Stimulated activated CD8-positive, alpha-beta memory T cell treated with anti-CD3 and anti-CD28 coated beads, Interleukin-7, amount 100 ng/mL, for 48 hours (primary cell): Measurements from ENCODE around the gene STON1.
"Not testable (repeated sequence)": the region's sequence is repeated elsewhere in the genome, so short reads cannot be mapped to it uniquely, and the experiment has no call there.

Experiments used
- DNase-seq, 2 donors: peaks; one replicate each; pipeline ENCODE4 v3.0.0-alpha.2; 2020; ENCODE audit warnings: low read depth in 1 of 2; ENCODE audit errors: extremely low read depth in 1 of 2

STON1 gene

GRCh38 chr2:48568547-48568946 lies 38.6 kb downstream of the STON1 start:
- no peak for DNase-seq

GRCh38 chr2:48569433-48569832 lies 39.5 kb downstream of the STON1 start:
- DNase-seq: no peak

- no peak for DNase-seq
These were observed 42.9 kb downstream of the STON1 start for GRCh38 chr2:48572816-48573215.

GRCh38 chr2:48574353-48575287 lies 44.7 kb downstream of the STON1 start:
- DNase-seq: no peak

- DNase-seq: no peak
These were observed 48.4 kb downstream of the STON1 start for GRCh38 chr2:48578313-48578712.

- no peak for DNase-seq
These were observed 54.0 kb downstream of the STON1 start for GRCh38 chr2:48583961-48584360.

- DNase-seq: no peak
These were observed 54.6 kb downstream of the STON1 start for GRCh38 chr2:48584551-48584950.

- no peak for DNase-seq
These were observed 56.5 kb downstream of the STON1 start for GRCh38 chr2:48586433-48586832.

- DNase-seq: no peak
These were observed 57.6 kb downstream of the STON1 start for GRCh38 chr2:48587560-48587959.

GRCh38 chr2:48587961-48588360 lies 58.0 kb downstream of the STON1 start:
- DNase-seq: no peak

GRCh38 chr2:48588745-48589144 lies 58.8 kb downstream of the STON1 start:
- no peak for DNase-seq

GRCh38 chr2:48589170-48589767 lies 59.3 kb downstream of the STON1 start:
- DNase-seq: no peak

- DNase-seq: no peak
These were observed 60.1 kb downstream of the STON1 start for GRCh38 chr2:48590017-48590416.

GRCh38 chr2:48592067-48592466 lies 62.1 kb downstream of the STON1 start:
- no peak for DNase-seq

GRCh38 chr2:48596751-48597150 lies 66.8 kb downstream of the STON1 start:
- not testable (repeated sequence) for DNase-seq

GRCh38 chr2:48597492-48597891 lies 67.5 kb downstream of the STON1 start:
- no peak for DNase-seq

GRCh38 chr2:48600204-48600813 lies 70.4 kb downstream of the STON1 start:
- no peak for DNase-seq

GRCh38 chr2:48600917-48601316 lies 71.0 kb downstream of the STON1 start:
- DNase-seq: no peak

GRCh38 chr2:48601349-48601748 lies 71.4 kb downstream of the STON1 start:
- no peak for DNase-seq

- DNase-seq: no peak
These were observed 75.7 kb downstream of the STON1 start for GRCh38 chr2:48605482-48606175.

GRCh38 chr2:48607307-48608014 lies 77.5 kb downstream of the STON1 start:
- DNase-seq: no peak
